ENCODE measurements around the gene ZBTB21. TPM values are rescaled to one million over a fixed set of nuclear protein-coding genes. Genes with fewer than 3 reads are reported as not detected.

The ZBTB21 gene
- total and polyA plus RNA-seq, 2 of the 4 experiments (the other 2 are of a cell fraction), result 6.8 to 12.0 TPM

DNA sequence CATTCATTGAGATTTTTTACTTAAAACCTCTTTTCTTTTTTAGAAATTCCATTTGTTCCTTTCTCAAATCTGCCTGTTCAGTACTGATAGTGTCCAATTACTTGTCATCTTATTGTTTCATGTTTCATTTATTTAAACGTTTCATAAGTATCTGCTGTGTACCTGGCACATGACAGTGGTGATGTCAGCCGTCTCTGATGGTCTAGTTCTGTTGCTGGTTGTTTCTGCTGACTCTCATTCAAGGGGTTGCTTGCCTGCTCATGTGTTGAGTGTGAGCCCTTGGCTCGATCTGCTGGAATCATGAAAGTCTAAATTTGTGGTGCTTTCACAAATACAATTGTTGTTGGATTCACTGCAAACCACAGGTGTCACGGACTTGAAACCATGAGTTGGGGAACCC lies 30.8 kb downstream of the ZBTB21 start:
- intact Hi-C loops (cut with micrococcal nuclease), result no loop called here
- no TSS peak for BruUV-seq (replicated peaks)

More for the DNA sequence above, 30.8 kb downstream of the ZBTB21 start:
- H2AFZ ChIP-seq (replicated peaks; ENCODE audit: low read length, poor library complexity), result no peak overlapping the region
- CTCF ChIA-PET, result no interaction called here
- no peak overlapping the region for H3K4me3 ChIP-seq (ENCODE audit: insufficient read depth, low read depth, low read length)
- no peak overlapping the region for H3K4me2 ChIP-seq (ENCODE audit: low read depth, low read length)
- H3K56ac ChIP-seq (ENCODE audit: extremely low read depth, insufficient read depth, low read length), result no peak overlapping the region
- POLR2A ChIA-PET (ENCODE audit: unreplicated experiment), result no interaction called here
- no peak overlapping the region for H3K9ac ChIP-seq (ENCODE audit: low read depth, low read length)
- H3K79me1 ChIP-seq (ENCODE audit: low read depth in 1 of 2, low read length in 2 of 2), result no peaks in the 10 kb centered on the region
- H3K27ac ChIP-seq (ENCODE audit: insufficient read depth, low read length), result no peak overlapping the region
- H3K36me3 ChIP-seq (ENCODE audit: control insufficient read depth, insufficient read depth, low read length), result no peaks in the 10 kb centered on the region
- no peak overlapping the region for H3K18ac ChIP-seq (ENCODE audit: low read depth, low read length)
- H3K9me1 ChIP-seq (ENCODE audit: insufficient read depth, low read length), result no peaks in the 10 kb centered on the region
- no peak overlapping the region for H2BK120ac ChIP-seq (ENCODE audit: low read depth, low read length)
- peaks cover 9% of the 10 kb centered on the region for H3K9me3 ChIP-seq (ENCODE audit: control insufficient read depth, insufficient read depth, low read length)
- no peak overlapping the region for H3K14ac ChIP-seq (replicated peaks; ENCODE audit: low read depth, low read length)
- no peaks in the 10 kb centered on the region for H4K20me1 ChIP-seq (ENCODE audit: insufficient read depth, low read length)
- no peaks in the 10 kb centered on the region for H3K4me1 ChIP-seq (ENCODE audit: control insufficient read depth, insufficient read depth, low read length)
- ATAC-seq (ENCODE audit: low read depth), result no peak
- dilution Hi-C loops (cut with HindIII; ENCODE audit: low sequenced_read_pairs, unreplicated experiment), result no loop called here
- in situ Hi-C loops (cut with MboI; ENCODE audit: low sequenced_read_pairs), result no loop called here
- H4K91ac ChIP-seq (ENCODE audit: insufficient read depth, low read depth, low read length), result no peak overlapping the region
- WGBS, 2 experiments (ENCODE audit: extremely low coverage in 2 of 2, insufficient read length in 1 of 2), result 60% methylated on average over 1 of the region's 4 CpGs; no CpG with 5 or more reads in 1 of the 2 experiments
- no peak overlapping the region for H4K8ac ChIP-seq (ENCODE audit: low read depth in 2 of 2, low read length in 2 of 2)
- no peak for DNase-seq
- H2BK15ac ChIP-seq (ENCODE audit: low read depth, low read length), result no peak overlapping the region
- no peak overlapping the region for H2BK20ac ChIP-seq (ENCODE audit: low read depth, low read length)
- H3K23ac ChIP-seq (ENCODE audit: low read depth, low read length), result no peak overlapping the region
- H4K5ac ChIP-seq (ENCODE audit: low read depth, low read length), result no peak overlapping the region
- TF ChIP-seq MAFK (IDR thresholded peaks at IDR 0.05; ENCODE audit: low read depth, low read length), result no peak
- TF ChIP-seq, protein P1, sequence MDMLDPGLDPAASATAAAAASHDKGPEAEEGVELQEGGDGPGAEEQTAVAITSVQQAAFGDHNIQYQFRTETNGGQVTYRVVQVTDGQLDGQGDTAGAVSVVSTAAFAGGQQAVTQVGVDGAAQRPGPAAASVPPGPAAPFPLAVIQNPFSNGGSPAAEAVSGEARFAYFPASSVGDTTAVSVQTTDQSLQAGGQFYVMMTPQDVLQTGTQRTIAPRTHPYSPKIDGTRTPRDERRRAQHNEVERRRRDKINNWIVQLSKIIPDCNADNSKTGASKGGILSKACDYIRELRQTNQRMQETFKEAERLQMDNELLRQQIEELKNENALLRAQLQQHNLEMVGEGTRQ (IDR thresholded peaks at IDR 0.05; ENCODE audit: low read depth, low read length), result no peak
- no peak for TF ChIP-seq MAZ (IDR thresholded peaks at IDR 0.05; ENCODE audit: borderline replicate concordance, low read depth, low read length)
- TF ChIP-seq MXI1 (IDR thresholded peaks at IDR 0.05; ENCODE audit: borderline replicate concordance, low read depth, low read length), result no peak
- TF ChIP-seq RCOR1 (IDR thresholded peaks at IDR 0.05; ENCODE audit: insufficient replicate concordance, low read length), result no peak
- TF ChIP-seq RFX5 (IDR thresholded peaks at IDR 0.05; ENCODE audit: low read depth, low read length), result no peak
- no peak overlapping the region for H2AK5ac ChIP-seq (ENCODE audit: low read depth, low read length)
- no peak overlapping the region for H2AK9ac ChIP-seq (replicated peaks; ENCODE audit: low read depth, low read length, poor library complexity)
- no peak overlapping the region for H3K4ac ChIP-seq (ENCODE audit: low read depth, low read length)
- H3K27me3 ChIP-seq (ENCODE audit: control insufficient read depth, insufficient read depth, low read length), result no peaks in the 10 kb centered on the region
- H2BK5ac ChIP-seq (ENCODE audit: low read depth, low read length, poor library complexity, severe bottlenecking), result no peak overlapping the region
